Muscle of leg (tissue), 11 donors: ENCODE results near the gene TRIM34. TPM values are rescaled to one million over a fixed set of nuclear protein-coding genes. Genes with fewer than 3 reads are reported as not detected.

Experiments
- DNase-seq: peaks from one replicate; pipeline ENCODE4 v3.0.0; 2013
- H3K27ac ChIP-seq: one replicate; pipeline ENCODE4 v1.5.1; 2013; ENCODE audit warnings: mild to moderate bottlenecking, low read length, control low read depth
- H3K27me3 ChIP-seq: one replicate; pipeline ENCODE4 v1.6.1; 2013; ENCODE audit warnings: low read length; ENCODE audit not compliant: control insufficient read depth, insufficient read depth
- H3K36me3 ChIP-seq: one replicate; pipeline ENCODE4 v1.6.1; 2013; ENCODE audit warnings: low read length; ENCODE audit not compliant: control insufficient read depth, insufficient read depth
- H3K4me1 ChIP-seq: one replicate; pipeline ENCODE4 v1.6.1; 2013; ENCODE audit warnings: low read length; ENCODE audit not compliant: control insufficient read depth, insufficient read depth
- H3K4me3 ChIP-seq: one replicate; pipeline ENCODE4 v1.5.1; 2013; ENCODE audit warnings: low read length, control low read depth
- H3K9me3 ChIP-seq: replicated peaks from 2 replicates; pipeline ENCODE4 v1.6.1; 2013; ENCODE audit warnings: low read depth, low read length; ENCODE audit not compliant: control insufficient read depth
- WGBS: methylation state at CpG from one replicate; pipeline ENCODE4 v1.1.5; 2013; ENCODE audit warnings: missing lambda C conversion rate; ENCODE audit not compliant: insufficient coverage; 5-methylcytosine and 5-hydroxymethylcytosine counted together
- polyA plus RNA-seq, 8 donors: library from polyadenylated mRNA; unstranded; fragments of 120-200 nt; gene quantifications; one replicate each; pipeline versions ENCODE4 v1.2.1 to v1.2.3, GENCODE V29; 2013; ENCODE audit warnings: inconsistent platforms in 1 of 8, low replicate concordance in 1 of 8; ENCODE audit not compliant: insufficient read length in 8 of 8, insufficient read depth in 1 of 8
- total RNA-seq: library from RNA; stranded (reverse); fragments of 120-200 nt; gene quantifications from one replicate; pipeline ENCODE4 v1.2.4, GENCODE V29; 2013

The TRIM34 gene
- total and polyA plus RNA-seq, 9 donors: 2.9 to 6.4 (median 4.6) TPM

DNA sequence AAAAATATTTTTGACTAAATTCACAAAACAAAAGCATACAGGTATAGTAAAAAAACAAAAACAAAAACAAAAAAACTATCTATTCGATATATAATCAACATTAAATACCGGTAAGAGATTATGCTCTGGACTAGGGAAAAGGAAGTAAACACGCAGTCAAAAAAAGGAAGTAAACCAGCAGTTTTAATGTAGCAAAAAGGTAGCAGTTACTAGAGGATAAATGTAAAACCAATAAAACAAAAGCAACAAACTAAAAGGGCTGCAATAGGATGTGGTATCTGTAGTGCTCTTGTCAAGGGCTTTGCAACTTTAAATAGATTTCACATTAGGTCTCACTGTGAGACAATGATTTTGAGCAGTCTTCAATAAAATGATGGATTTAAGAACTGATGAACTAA, 67.2 kb downstream of the TRIM34 start:
- Histone ChIP-seq H3K4me3 (no peak overlapping the region), H3K4me1 (peaks cover 3% of the 10 kb centered on the region), H3K27me3 (no peaks in the 10 kb centered on the region), H3K27ac (no peak overlapping the region), H3K36me3 (peaks cover 5% of the 10 kb centered on the region), H3K9me3 (no peaks in the 10 kb centered on the region)
- DNase-seq: no peak
- no CpG with 5 or more reads among the region's 3 CpGs for whole genome bisulfite sequencing

Other genes starting within 250 kb of the TRIM34 start
- not detected for gene OR51M1, start 241.2 kb upstream of the TRIM34 start, total RNA-seq
- not detected for gene OR51M1, start 241.2 kb upstream of the TRIM34 start, polyA plus RNA-seq
- not detected for gene OR51Q1, start 202.9 kb upstream of the TRIM34 start, total RNA-seq
- not detected for gene OR51Q1, start 202.9 kb upstream of the TRIM34 start, polyA plus RNA-seq
- gene OR51I1, start 183.5 kb upstream of the TRIM34 start, total RNA-seq: not detected
- not detected for gene OR51I1, start 183.5 kb upstream of the TRIM34 start, polyA plus RNA-seq
- gene OR51I2, start 175.7 kb upstream of the TRIM34 start, total RNA-seq: not detected
- gene OR51I2, start 175.7 kb upstream of the TRIM34 start, polyA plus RNA-seq: not detected
- gene OR52D1, start 136.3 kb upstream of the TRIM34 start, total RNA-seq: not detected
- not detected for gene OR52D1, start 136.3 kb upstream of the TRIM34 start, polyA plus RNA-seq
- gene UBQLN3, start 115.0 kb upstream of the TRIM34 start, total RNA-seq: 0.13 TPM
- gene UBQLN3, start 115.0 kb upstream of the TRIM34 start, polyA plus RNA-seq: not detected
- gene UBQLNL, start 108.3 kb upstream of the TRIM34 start, total RNA-seq: 0.18 TPM
- under 1 TPM; 0.11 to 0.38 (median 0.23) TPM for gene UBQLNL, start 108.3 kb upstream of the TRIM34 start, polyA plus RNA-seq
- gene OR52H1, start 76.5 kb upstream of the TRIM34 start, total RNA-seq: 0.22 TPM
- not detected for gene OR52H1, start 76.5 kb upstream of the TRIM34 start, polyA plus RNA-seq
- gene OR52B6, start 44.1 kb upstream of the TRIM34 start, total RNA-seq: not detected
- gene OR52B6, start 44.1 kb upstream of the TRIM34 start, polyA plus RNA-seq: not detected
- 1.5 TPM for gene TRIM6, start 28.4 kb upstream of the TRIM34 start, total RNA-seq
- 1 to 10 TPM; 1.1 to 3.4 (median 1.3) TPM for gene TRIM6, start 28.4 kb upstream of the TRIM34 start, polyA plus RNA-seq
- gene TRIM5, start 60.1 kb downstream of the TRIM34 start, total RNA-seq: 14.0 TPM
- gene TRIM5, start 60.1 kb downstream of the TRIM34 start, polyA plus RNA-seq: 10 to 100 TPM; 11.4 to 18.6 (median 13.6) TPM
- 8.2 TPM for gene TRIM22, start 64.8 kb downstream of the TRIM34 start, total RNA-seq
- 10 to 100 TPM in 4 of 8 donors, 1 to 10 TPM in 4; 6.7 to 12.1 (median 9.7) TPM for gene TRIM22, start 64.8 kb downstream of the TRIM34 start, polyA plus RNA-seq
- gene OR56B1, start 111.4 kb downstream of the TRIM34 start, total RNA-seq: not detected
- under 1 TPM in 1 of 8 donors, not detected in 7; 0.08 TPM for gene OR56B1, start 111.4 kb downstream of the TRIM34 start, polyA plus RNA-seq
- gene OR52N4, start 129.2 kb downstream of the TRIM34 start, total RNA-seq: not detected
- under 1 TPM in 4 of 8 donors, not detected in 4; 0.12 to 0.24 (median 0.18) TPM for gene OR52N4, start 129.2 kb downstream of the TRIM34 start, polyA plus RNA-seq
- gene OR52N5, start 158.4 kb downstream of the TRIM34 start, total RNA-seq: not detected
- gene OR52N5, start 158.4 kb downstream of the TRIM34 start, polyA plus RNA-seq: not detected
- not detected for gene OR52N1, start 166.3 kb downstream of the TRIM34 start, total RNA-seq
- gene OR52N1, start 166.3 kb downstream of the TRIM34 start, polyA plus RNA-seq: not detected
- gene OR52N2, start 183.9 kb downstream of the TRIM34 start, total RNA-seq: not detected
- not detected for gene OR52N2, start 183.9 kb downstream of the TRIM34 start, polyA plus RNA-seq
- not detected for gene OR52E6, start 216.9 kb downstream of the TRIM34 start, total RNA-seq
- gene OR52E6, start 216.9 kb downstream of the TRIM34 start, polyA plus RNA-seq: not detected
- gene OR52E8, start 232.7 kb downstream of the TRIM34 start, total RNA-seq: not detected
- gene OR52E8, start 232.7 kb downstream of the TRIM34 start, polyA plus RNA-seq: not detected